Measurements from ENCODE around the gene DARS2. TPM values are rescaled to one million over a fixed set of nuclear protein-coding genes. Genes with fewer than 3 reads are reported as not detected.
"Not testable (repeated sequence)": the region's sequence is repeated elsewhere in the genome, so short reads cannot be mapped to it uniquely, and the experiment has no call there.

The DARS2 gene
- total RNA-seq, 1 experiment from 2014 or later: 35.0 TPM

- H3K27me3 ChIP-seq (ENCODE audit: insufficient read depth, low read length): no peaks in the 10 kb centered on the region
- no peak overlapping the region for H2BK120ac ChIP-seq (ENCODE audit: low read depth, low read length, poor library complexity, severe bottlenecking)
Observed at GRCh38 chr1:173802961-173803360, 21.5 kb upstream of the DARS2 start.

GRCh38 chr1:173813654-173814053, 10.8 kb upstream of the DARS2 start:
- not testable (repeated sequence) for H3K9me3 ChIP-seq (ENCODE audit: control insufficient read depth, low read depth, low read length); H4K20me1 ChIP-seq (ENCODE audit: control insufficient read depth, insufficient read depth, insufficient read length); H3K23ac ChIP-seq (ENCODE audit: insufficient read length, low read depth, low read length); H2BK120ac ChIP-seq (ENCODE audit: low read depth, low read length, poor library complexity, severe bottlenecking); H3K56ac ChIP-seq (ENCODE audit: insufficient read length, low read depth, low read length); H3K9me3 Mint-ChIP-seq; H3K4me3 Mint-ChIP-seq; DNase-seq; H2BK15ac ChIP-seq (ENCODE audit: low read depth, low read length); H4K8ac ChIP-seq (replicated peaks; ENCODE audit: insufficient read length, low read depth, low read length); H3K18ac ChIP-seq (ENCODE audit: insufficient read length, low read depth, low read length); H4K91ac ChIP-seq (ENCODE audit: insufficient read length, low read depth, low read length); H3T11ph ChIP-seq (ENCODE audit: low read length); H3K79me1 ChIP-seq (ENCODE audit: insufficient read depth, low read depth, low read length, poor library complexity, severe bottlenecking); H4K5ac ChIP-seq (ENCODE audit: insufficient read length, low read depth, low read length); H3K4me1 Mint-ChIP-seq; H3K27me3 Mint-ChIP-seq (ENCODE audit: low read depth); H3K27ac ChIP-seq (ENCODE audit: insufficient read length, low read depth, low read length); H3K4me1 ChIP-seq (ENCODE audit: insufficient read depth, low read length); H2BK20ac ChIP-seq (ENCODE audit: low read depth, low read length, poor library complexity, severe bottlenecking); H3K4ac ChIP-seq (ENCODE audit: low read depth, low read length); H3K14ac ChIP-seq (ENCODE audit: insufficient read depth, low read length); H3K27me3 ChIP-seq (ENCODE audit: insufficient read depth, low read length); H2BK12ac ChIP-seq (ENCODE audit: insufficient read length, low read depth, low read length); H3K79me2 ChIP-seq (ENCODE audit: insufficient read depth, low read length); H2BK5ac ChIP-seq (ENCODE audit: insufficient read length, low read length); H3K9ac ChIP-seq (ENCODE audit: extremely low read depth, insufficient read length, low read length); H2AK5ac ChIP-seq (ENCODE audit: insufficient read length, low read length); H3K27ac Mint-ChIP-seq; H2AFZ ChIP-seq (ENCODE audit: low read length); H3K4me2 ChIP-seq (ENCODE audit: insufficient read depth, insufficient read length, low read length); H3K23me2 ChIP-seq (ENCODE audit: insufficient read length, low read depth, low read length, poor library complexity, severe bottlenecking)
- peaks cover 46 to 53% (median 50%) of the 10 kb centered on the region in 3 experiments for H3K36me3 Mint-ChIP-seq (ENCODE audit: insufficient read depth in 1 of 3, low read depth in 3 of 3)
- WGBS (ENCODE audit: extremely low coverage, insufficient read length, low lambda C conversion rate): no CpG with 5 or more reads among the region's 5 CpGs

More at GRCh38 chr1:173802961-173803360, 21.5 kb upstream of the DARS2 start:
- no peak overlapping the region for H3K23ac ChIP-seq (ENCODE audit: insufficient read length, low read depth, low read length)
- H3K79me1 ChIP-seq (ENCODE audit: insufficient read depth, low read depth, low read length, poor library complexity, severe bottlenecking): no peaks in the 10 kb centered on the region
- no peak overlapping the region for H3K56ac ChIP-seq (ENCODE audit: insufficient read length, low read depth, low read length)
- Mint-ChIP-seq H3K27ac (no peak overlapping the region), H3K4me3 (no peak overlapping the region), H3K27me3 (ENCODE audit: low read depth) (no peaks in the 10 kb centered on the region), H3K9me3 (no peaks in the 10 kb centered on the region), H3K36me3 (ENCODE audit: insufficient read depth in 1 of 3, low read depth in 3 of 3) (peaks cover 4 to 55% (median 28%) of the 10 kb centered on the region in 3 experiments; a peak in 5 of 7 replicates), H3K4me1 (no peaks in the 10 kb centered on the region)
- no peak overlapping the region for H2AFZ ChIP-seq (ENCODE audit: low read length)
- H3K4me2 ChIP-seq (ENCODE audit: insufficient read depth, insufficient read length, low read length): no peak overlapping the region
- no peak overlapping the region for H3K4ac ChIP-seq (ENCODE audit: low read depth, low read length)
- no peak overlapping the region for H4K8ac ChIP-seq (replicated peaks; ENCODE audit: insufficient read length, low read depth, low read length)
- H2BK20ac ChIP-seq (ENCODE audit: low read depth, low read length, poor library complexity, severe bottlenecking): no peak overlapping the region
- H4K91ac ChIP-seq (ENCODE audit: insufficient read length, low read depth, low read length): no peak overlapping the region
- H2BK15ac ChIP-seq (ENCODE audit: low read depth, low read length): no peak overlapping the region
- H3K4me1 ChIP-seq (ENCODE audit: insufficient read depth, low read length): no peaks in the 10 kb centered on the region
- H3K9ac ChIP-seq (ENCODE audit: extremely low read depth, insufficient read length, low read length): no peak overlapping the region
- no peak for DNase-seq
- H3K27ac ChIP-seq (ENCODE audit: insufficient read length, low read depth, low read length): no peak overlapping the region
- no peaks in the 10 kb centered on the region for H3K9me3 ChIP-seq (ENCODE audit: control insufficient read depth, low read depth, low read length)
- H3K18ac ChIP-seq (ENCODE audit: insufficient read length, low read depth, low read length): no peak overlapping the region
- no CpG with 5 or more reads among the region's 2 CpGs for WGBS (ENCODE audit: extremely low coverage, insufficient read length, low lambda C conversion rate)
- no peaks in the 10 kb centered on the region for H3K23me2 ChIP-seq (ENCODE audit: insufficient read length, low read depth, low read length, poor library complexity, severe bottlenecking)
- no peak overlapping the region for H3K14ac ChIP-seq (ENCODE audit: insufficient read depth, low read length)
- no peaks in the 10 kb centered on the region for H3K79me2 ChIP-seq (ENCODE audit: insufficient read depth, low read length)
- H4K20me1 ChIP-seq (ENCODE audit: control insufficient read depth, insufficient read depth, insufficient read length): no peaks in the 10 kb centered on the region
- no peak overlapping the region for H2AK5ac ChIP-seq (ENCODE audit: insufficient read length, low read length)
- H2BK5ac ChIP-seq (ENCODE audit: insufficient read length, low read length): no peak overlapping the region
- no peak overlapping the region for H2BK12ac ChIP-seq (ENCODE audit: insufficient read length, low read depth, low read length)
- no peak for TF ChIP-seq CTCF (conservative IDR thresholded peaks at IDR 0.05)
- no peak overlapping the region for H4K5ac ChIP-seq (ENCODE audit: insufficient read length, low read depth, low read length)
- no peak overlapping the region for H3T11ph ChIP-seq (ENCODE audit: low read length)
